ACC112 (cell line): ENCODE measurements around the gene SHISA6.
"Not testable (repeated sequence)": the region's sequence is repeated elsewhere in the genome, so short reads cannot be mapped to it uniquely, and the experiment has no call there.

ENCODE experiments used
- H2AFZ ChIP-seq: fragments of 200-600 bp; sonication (generic); one replicate; pipeline ENCODE4 v1.6.0; 2017; ENCODE audit warnings: antibody characterized with exemption, low read length; ENCODE audit not compliant: unreplicated experiment
- H3K27ac ChIP-seq: fragments of 200-600 bp; sonication (generic); 2 replicates; pipeline ENCODE4 v1.5.1; 2014; ENCODE audit warnings: low read depth, mild to moderate bottlenecking, antibody characterized with exemption, low read length, moderate library complexity
- H3K27me3 ChIP-seq: fragments of 200-600 bp; sonication (generic); 2 replicates; pipeline ENCODE4 v1.6.1; 2014; ENCODE audit warnings: mild to moderate bottlenecking, antibody characterized with exemption, low read length, moderate library complexity, mixed read lengths; ENCODE audit not compliant: insufficient read depth
- H3K36me3 ChIP-seq: fragments of 200-600 bp; sonication (generic); 2 replicates; pipeline ENCODE4 v1.6.1; 2016; ENCODE audit warnings: mild to moderate bottlenecking, antibody characterized with exemption, low read length, moderate library complexity, mixed read lengths; ENCODE audit not compliant: insufficient read depth
- H3K4me1 ChIP-seq: fragments of 200-600 bp; sonication (generic); one replicate; pipeline ENCODE4 v1.6.1; 2016; ENCODE audit warnings: low read length, mixed read lengths; ENCODE audit not compliant: insufficient read depth, unreplicated experiment, control insufficient read depth
- H3K4me3 ChIP-seq: fragments of 200-600 bp; sonication (generic); 2 replicates; pipeline ENCODE4 v1.5.1; 2014; ENCODE audit warnings: mild to moderate bottlenecking, low read depth, low read length
- H3K79me2 ChIP-seq: fragments of 200-600 bp; sonication (generic); one replicate; pipeline ENCODE4 v1.6.0; 2016; ENCODE audit warnings: low read length; ENCODE audit not compliant: control insufficient read depth, unreplicated experiment, insufficient read depth

SHISA6 gene

GRCh38 chr17:11301874-11302273 lies 60.9 kb downstream of the SHISA6 start:
- not testable (repeated sequence) for H3K4me3 ChIP-seq, H2AFZ ChIP-seq, H3K36me3 ChIP-seq, H3K4me1 ChIP-seq, H3K27ac ChIP-seq, H3K27me3 ChIP-seq, H3K79me2 ChIP-seq

GRCh38 chr17:11302401-11303186 lies 61.6 kb downstream of the SHISA6 start:
- Histone ChIP-seq H3K4me1 (no peaks in the 10 kb centered on the region), H3K4me3 (no peak overlapping the region), H3K36me3 (no peaks in the 10 kb centered on the region), H3K27me3 (no peaks in the 10 kb centered on the region), H3K79me2 (no peaks in the 10 kb centered on the region), H3K27ac (no peak overlapping the region), H2AFZ (no peak overlapping the region)

GRCh38 chr17:11303773-11304394 lies 62.9 kb downstream of the SHISA6 start:
- H3K4me1 ChIP-seq: no peaks in the 10 kb centered on the region
- H2AFZ ChIP-seq: no peak overlapping the region
- H3K36me3 ChIP-seq: no peaks in the 10 kb centered on the region
- no peak overlapping the region for H3K4me3 ChIP-seq
- no peaks in the 10 kb centered on the region for H3K79me2 ChIP-seq
- no peak overlapping the region for H3K27ac ChIP-seq
- no peaks in the 10 kb centered on the region for H3K27me3 ChIP-seq

- no peaks in the 10 kb centered on the region for H3K36me3 ChIP-seq
- no peaks in the 10 kb centered on the region for H3K79me2 ChIP-seq
- no peaks in the 10 kb centered on the region for H3K4me1 ChIP-seq
- H3K27ac ChIP-seq: no peak overlapping the region
- no peak overlapping the region for H3K4me3 ChIP-seq
- H2AFZ ChIP-seq: no peak overlapping the region
- H3K27me3 ChIP-seq: no peaks in the 10 kb centered on the region
These were observed 63.6 kb downstream of the SHISA6 start for GRCh38 chr17:11304568-11304967.

- H3K27ac ChIP-seq: no peak overlapping the region
- H3K27me3 ChIP-seq: no peaks in the 10 kb centered on the region
- no peak overlapping the region for H3K4me3 ChIP-seq
- no peaks in the 10 kb centered on the region for H3K4me1 ChIP-seq
- no peaks in the 10 kb centered on the region for H3K36me3 ChIP-seq
- no peak overlapping the region for H2AFZ ChIP-seq
- H3K79me2 ChIP-seq: no peaks in the 10 kb centered on the region
These were observed 64.5 kb downstream of the SHISA6 start for GRCh38 chr17:11305524-11305923.

- Histone ChIP-seq H3K36me3 (no peaks in the 10 kb centered on the region), H2AFZ (no peak overlapping the region), H3K4me1 (no peaks in the 10 kb centered on the region), H3K27ac (no peak overlapping the region), H3K4me3 (no peak overlapping the region), H3K79me2 (no peaks in the 10 kb centered on the region), H3K27me3 (no peaks in the 10 kb centered on the region)
These were observed 67.5 kb downstream of the SHISA6 start for GRCh38 chr17:11308531-11308930.

- Histone ChIP-seq H3K36me3 (no peaks in the 10 kb centered on the region), H3K4me3 (no peak overlapping the region), H3K27me3 (no peaks in the 10 kb centered on the region), H3K4me1 (no peaks in the 10 kb centered on the region), H3K79me2 (no peaks in the 10 kb centered on the region), H3K27ac (no peak overlapping the region), H2AFZ (no peak overlapping the region)
These were observed 68.0 kb downstream of the SHISA6 start for GRCh38 chr17:11309033-11309432.

GRCh38 chr17:11309850-11310249 lies 68.8 kb downstream of the SHISA6 start:
- Histone ChIP-seq H3K36me3 (no peaks in the 10 kb centered on the region), H3K79me2 (no peaks in the 10 kb centered on the region), H3K27ac (no peak overlapping the region), H3K4me3 (no peak overlapping the region), H3K4me1 (no peaks in the 10 kb centered on the region), H2AFZ (no peak overlapping the region), H3K27me3 (no peaks in the 10 kb centered on the region)

GRCh38 chr17:11316451-11316850 lies 75.4 kb downstream of the SHISA6 start:
- H3K4me1 ChIP-seq, H3K27ac ChIP-seq, H3K4me3 ChIP-seq, H2AFZ ChIP-seq, H3K79me2 ChIP-seq, H3K27me3 ChIP-seq, H3K36me3 ChIP-seq: not testable (repeated sequence)

- H3K27me3 ChIP-seq: no peaks in the 10 kb centered on the region
- no peaks in the 10 kb centered on the region for H3K4me1 ChIP-seq
- no peaks in the 10 kb centered on the region for H3K36me3 ChIP-seq
- no peaks in the 10 kb centered on the region for H3K79me2 ChIP-seq
- H3K27ac ChIP-seq: no peak overlapping the region
- H3K4me3 ChIP-seq: no peak overlapping the region
- H2AFZ ChIP-seq: no peak overlapping the region
These were observed 77.2 kb downstream of the SHISA6 start for GRCh38 chr17:11318207-11318606.

GRCh38 chr17:11319894-11320293 lies 78.9 kb downstream of the SHISA6 start:
- no peaks in the 10 kb centered on the region for H3K36me3 ChIP-seq
- H3K79me2 ChIP-seq: no peaks in the 10 kb centered on the region
- H3K27ac ChIP-seq: no peak overlapping the region
- H3K4me1 ChIP-seq: no peaks in the 10 kb centered on the region
- H3K4me3 ChIP-seq: no peak overlapping the region
- H3K27me3 ChIP-seq: no peaks in the 10 kb centered on the region
- no peak overlapping the region for H2AFZ ChIP-seq
